HG03045 (cell line): Measurements from ENCODE around the gene DRAM1.

Source experiments
- ATAC-seq: cut with Tn5 transposase; IDR thresholded peaks from one replicate; pipeline ENCODE4 v1.9.1; 2021; ENCODE audit warnings: mild to moderate bottlenecking, moderate library complexity; ENCODE audit not compliant: unreplicated experiment

Gene DRAM1

DNA sequence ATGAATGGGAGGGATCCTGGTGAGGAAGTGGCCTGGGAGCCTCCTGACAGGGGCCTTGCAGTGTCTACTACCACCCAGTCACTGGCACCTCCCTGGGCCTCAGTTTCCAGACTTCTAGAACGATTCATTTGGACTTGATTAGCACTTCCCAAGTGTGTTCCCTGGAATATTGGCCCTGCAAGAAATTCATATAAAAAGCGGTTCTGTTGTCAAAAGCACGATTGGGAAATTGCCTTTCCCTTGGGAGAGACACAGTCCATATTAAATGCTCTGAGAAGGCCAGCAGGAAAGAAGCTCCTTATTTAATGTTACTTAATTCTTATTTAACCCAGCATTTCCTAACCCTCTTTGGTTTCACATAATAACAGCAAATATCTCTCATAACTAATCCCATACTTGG lies 61.9 kb downstream of the DRAM1 start:
- ATAC-seq: no peak

GRCh38 chr12:101939856-101940265 lies 62.5 kb downstream of the DRAM1 start:
- ATAC-seq: no peak

- no peak for ATAC-seq
Observed at GRCh38 chr12:101940400-101940950, 63.1 kb downstream of the DRAM1 start.

- peak; percentile 61 for ATAC-seq
Observed at GRCh38 chr12:101941306-101942249, 64.2 kb downstream of the DRAM1 start.

GRCh38 chr12:101942250-101942605 lies 64.8 kb downstream of the DRAM1 start:
- no peak for ATAC-seq

GRCh38 chr12:101945369-101946232 lies 68.2 kb downstream of the DRAM1 start:
- no peak for ATAC-seq

DNA sequence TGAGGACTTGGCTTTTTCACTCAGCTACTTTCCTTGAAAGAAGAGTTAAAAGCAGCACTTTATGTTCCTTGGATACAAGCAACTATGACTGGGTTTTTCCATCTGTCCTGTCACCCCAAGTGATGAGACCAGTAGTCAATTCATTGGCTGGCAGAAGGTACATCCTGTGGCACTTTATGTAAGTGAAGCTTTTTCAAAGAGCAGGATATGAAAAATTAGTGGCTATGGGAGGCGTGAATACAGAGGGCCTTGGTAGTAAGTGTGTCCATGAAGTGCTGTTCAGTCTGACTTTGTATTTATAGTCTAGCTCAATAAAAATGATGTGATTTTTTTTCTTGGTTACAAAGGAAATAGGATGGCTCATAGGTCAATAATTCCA lies 68.8 kb downstream of the DRAM1 start:
- no peak for ATAC-seq

DNA sequence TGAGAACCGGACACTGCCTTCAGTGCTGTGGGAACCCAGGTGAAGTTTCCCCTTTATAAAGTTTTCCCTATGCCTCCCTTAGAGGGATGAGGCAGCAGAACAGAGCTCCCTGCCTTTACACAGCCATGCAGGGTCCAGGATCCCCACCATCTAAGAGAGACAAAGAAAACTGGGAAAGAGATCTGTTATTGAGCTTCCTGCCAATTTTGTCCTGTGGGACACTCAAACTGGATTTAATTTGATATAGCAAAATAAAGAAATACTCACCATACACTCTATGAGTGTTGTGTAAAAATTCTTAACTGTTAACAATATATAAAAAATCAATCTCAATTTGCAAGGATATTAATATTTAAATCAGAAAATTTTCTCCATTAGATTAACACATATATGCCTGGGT lies 69.9 kb downstream of the DRAM1 start:
- ATAC-seq: no peak

- no peak for ATAC-seq
Observed at GRCh38 chr12:101948365-101948764, 71.0 kb downstream of the DRAM1 start.

DNA sequence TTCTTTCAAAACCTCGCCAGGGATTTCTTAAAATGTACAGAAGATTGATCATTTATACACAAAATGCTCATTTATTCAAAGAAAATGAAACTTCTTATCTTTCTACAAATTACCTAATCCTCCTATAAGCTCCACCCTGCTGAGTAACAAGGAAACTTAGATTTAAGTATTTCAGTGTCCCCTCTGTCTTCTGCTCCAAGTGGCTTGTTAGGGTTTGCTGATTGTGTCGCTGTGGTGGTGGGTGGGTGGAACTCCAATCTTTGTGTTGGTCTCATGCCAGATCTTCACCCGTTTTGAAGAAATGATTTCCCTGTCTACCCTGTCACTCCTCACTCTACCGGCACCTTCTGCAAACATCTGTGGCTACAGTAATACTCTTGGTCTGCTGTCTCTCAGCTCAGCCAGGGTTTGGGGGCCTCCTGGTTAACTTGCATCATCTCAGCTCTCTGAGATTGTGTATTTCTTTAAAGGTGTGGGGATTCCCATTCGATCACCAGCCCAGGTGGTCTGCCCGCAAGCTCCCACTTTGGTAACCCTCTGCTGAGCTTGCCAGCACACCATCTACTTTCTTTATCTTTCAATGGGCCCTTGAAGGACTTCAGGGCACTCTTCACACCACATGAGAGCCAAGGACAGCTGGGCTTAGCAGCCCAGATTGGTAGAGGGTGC lies 73.8 kb downstream of the DRAM1 start:
- ATAC-seq: no peak

GRCh38 chr12:101954113-101954512 lies 76.7 kb downstream of the DRAM1 start:
- ATAC-seq: no peak

GRCh38 chr12:101954676-101955075 lies 77.3 kb downstream of the DRAM1 start:
- no peak for ATAC-seq

- no peak for ATAC-seq
Observed at GRCh38 chr12:101957252-101957959, 80.0 kb downstream of the DRAM1 start.

DNA sequence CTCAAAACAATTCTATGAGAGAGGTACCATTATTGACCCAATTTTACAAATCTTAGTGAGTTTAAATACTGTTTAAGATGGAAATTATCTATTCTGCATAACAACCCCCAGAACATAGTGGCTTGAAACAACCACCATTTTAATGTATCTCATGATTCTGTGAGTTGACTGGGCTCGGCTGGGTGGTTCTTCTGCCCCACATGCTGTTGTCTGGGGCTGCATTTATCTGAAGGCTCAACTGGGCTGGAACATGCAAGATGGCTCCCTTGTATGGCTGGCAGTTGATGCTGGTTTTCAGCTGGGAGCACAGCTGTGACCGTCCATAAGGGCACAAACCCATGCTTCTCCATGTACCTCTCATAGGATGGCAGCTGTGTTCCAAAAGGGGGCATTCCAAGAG lies 82.2 kb downstream of the DRAM1 start:
- ATAC-seq: no peak

DNA sequence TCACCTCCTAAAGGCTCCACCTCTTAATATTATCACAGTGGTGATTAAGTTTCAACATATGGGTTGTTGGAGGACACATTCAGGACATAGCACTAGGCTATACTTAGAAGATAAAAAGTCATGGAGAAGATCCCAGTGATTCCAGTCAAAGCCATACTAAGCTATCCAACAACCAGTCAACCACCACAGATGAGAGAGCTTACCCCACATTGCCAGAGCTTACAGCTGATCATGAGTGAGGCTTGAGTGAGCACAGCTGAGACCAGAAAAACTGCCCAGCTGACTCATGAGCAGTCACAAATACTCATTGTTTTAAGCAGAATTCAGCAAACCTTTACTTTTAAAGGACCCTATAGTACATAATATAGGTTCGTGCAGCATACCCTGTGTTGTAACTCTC lies 85.1 kb downstream of the DRAM1 start:
- no peak for ATAC-seq

DNA sequence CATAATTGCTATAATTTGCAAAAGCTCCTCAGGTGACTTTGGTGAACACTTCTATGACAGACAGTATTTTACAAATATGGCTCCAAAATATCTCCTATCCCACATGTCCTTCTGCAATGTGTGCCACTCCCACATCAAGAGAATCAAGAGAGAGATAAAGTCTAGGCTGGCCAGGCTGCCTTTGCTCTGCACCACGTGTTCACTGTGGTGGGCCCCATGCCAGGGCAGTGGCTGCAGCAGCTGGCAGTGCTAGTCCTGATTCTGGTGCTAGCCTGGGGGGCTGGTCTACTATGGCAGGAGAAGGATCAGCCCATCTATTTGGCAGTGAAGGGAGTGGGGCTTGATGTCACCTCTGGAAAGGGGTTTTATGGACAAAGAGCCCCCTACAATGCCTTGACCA lies 86.3 kb downstream of the DRAM1 start:
- no peak for ATAC-seq

DNA sequence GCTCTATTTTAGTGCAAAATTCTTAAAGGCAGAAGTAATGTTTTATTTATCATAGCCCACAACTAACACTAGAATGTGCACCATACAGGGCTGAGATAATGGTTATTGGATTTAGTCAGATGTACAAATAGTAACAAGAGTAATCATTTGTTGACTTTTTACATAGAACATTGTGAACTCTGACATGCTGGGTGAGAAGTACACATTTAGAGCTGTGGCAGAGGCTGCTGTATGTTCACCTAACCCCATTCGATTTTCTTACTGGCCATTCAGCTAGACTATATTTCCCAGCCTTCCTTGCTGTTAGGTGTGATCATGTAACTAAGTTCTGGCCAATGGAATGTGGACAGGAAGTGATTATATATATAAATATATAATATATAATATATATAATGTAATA lies 89.1 kb downstream of the DRAM1 start:
- ATAC-seq: no peak

- ATAC-seq: no peak
Observed at GRCh38 chr12:101967506-101967905, 90.1 kb downstream of the DRAM1 start.

- no peak for ATAC-seq
Observed at GRCh38 chr12:101968770-101969169, 91.4 kb downstream of the DRAM1 start.
